Mammary epithelial cell (primary cell): ENCODE measurements around the gene LDLRAD4.

Experiments
- CTCF ChIP-seq, 2 donors: IDR thresholded peaks in 1 of 2; conservative IDR thresholded peaks in 1 of 2; 2 replicates each; pipeline ENCODE4 v1.5.1; 2011 to 2012; ENCODE audit warnings: inconsistent platforms in 2 of 2, low read length in 2 of 2, mild to moderate bottlenecking in 2 of 2, control low read depth in 1 of 2, low read depth in 1 of 2; ENCODE audit not compliant: insufficient read depth in 1 of 2; ENCODE audit errors: extremely low read depth in 1 of 2
- EZH2 ChIP-seq: IDR thresholded peaks from 2 replicates; pipeline ENCODE4 v1.6.1; 2012; ENCODE audit warnings: low read length, inconsistent platforms, borderline replicate concordance

DNA sequence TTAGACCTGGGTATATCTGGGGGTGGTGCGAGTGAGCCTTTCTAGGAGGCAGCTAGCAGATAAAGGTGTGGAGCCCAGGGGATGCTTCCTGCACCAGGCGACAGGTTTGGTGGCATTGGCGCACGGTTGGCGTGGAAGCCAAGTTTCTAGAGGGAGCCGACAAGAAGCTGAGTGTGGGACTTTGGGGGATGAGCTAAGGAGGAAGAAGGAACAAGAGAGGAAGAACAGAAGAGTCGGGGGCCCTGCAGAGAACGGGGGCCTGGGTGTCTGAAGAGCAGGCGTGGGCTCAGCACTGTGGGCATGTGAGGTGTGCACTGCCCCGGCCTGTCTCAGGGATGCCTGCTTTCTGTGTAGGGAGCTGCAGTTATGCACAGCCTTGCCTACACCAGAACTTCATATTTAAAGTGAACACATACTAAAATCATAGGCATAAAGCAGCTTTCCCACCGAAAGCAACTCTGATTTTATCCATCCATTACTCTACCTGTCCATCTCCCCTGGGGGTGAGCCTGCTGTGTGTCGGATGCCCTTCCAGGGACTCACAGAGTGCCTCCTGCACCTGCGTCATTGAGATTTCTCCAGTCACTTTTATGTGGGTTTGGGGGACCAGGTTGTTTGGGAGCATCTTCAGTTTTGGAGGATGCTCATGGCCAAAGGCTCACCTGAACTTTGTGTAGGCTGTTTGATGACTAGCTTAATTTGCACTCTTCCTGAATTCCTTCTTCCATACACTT lies 149.7 kb downstream of the LDLRAD4 start:
- no peak for TF ChIP-seq CTCF (conservative IDR thresholded peaks at IDR 0.05 in 1 of 2, IDR thresholded peaks at IDR 0.05 in 1 of 2; ENCODE audit: extremely low read depth in 1 of 2, insufficient read depth in 1 of 2, low read depth in 1 of 2, low read length in 2 of 2)
- TF ChIP-seq EZH2: no peak
